ENCODE results near the gene LMNTD1. TPM values are rescaled to one million over a fixed set of nuclear protein-coding genes. Genes with fewer than 3 reads are reported as not detected.
A peak's percentile ranks its signal among the peaks of the same experiment; 100 is the strongest.

Gene LMNTD1
- total RNA-seq, 1 donor from 2014 or later: not detected

GRCh38 chr12:25584596-25584995, 31.5 kb upstream of the LMNTD1 start:
- Mint-ChIP-seq H3K27me3 (ENCODE audit: unreplicated experiment) (no peaks in the 10 kb centered on the region), H3K9me3 (ENCODE audit: unreplicated experiment) (peaks cover 12% of the 10 kb centered on the region), H3K4me3 (ENCODE audit: unreplicated experiment) (no peak overlapping the region), H3K27ac (ENCODE audit: unreplicated experiment) (peak overlapping the region; percentile 56), H3K36me3 (ENCODE audit: unreplicated experiment) (no peaks in the 10 kb centered on the region), H3K4me1 (ENCODE audit: unreplicated experiment) (peaks cover 17% of the 10 kb centered on the region)
- no peak for TF ChIP-seq CTCF (IDR thresholded peaks at IDR 0.05)
- no peak for DNase-seq (ENCODE audit: extremely low spot score, unreplicated experiment)

DNA sequence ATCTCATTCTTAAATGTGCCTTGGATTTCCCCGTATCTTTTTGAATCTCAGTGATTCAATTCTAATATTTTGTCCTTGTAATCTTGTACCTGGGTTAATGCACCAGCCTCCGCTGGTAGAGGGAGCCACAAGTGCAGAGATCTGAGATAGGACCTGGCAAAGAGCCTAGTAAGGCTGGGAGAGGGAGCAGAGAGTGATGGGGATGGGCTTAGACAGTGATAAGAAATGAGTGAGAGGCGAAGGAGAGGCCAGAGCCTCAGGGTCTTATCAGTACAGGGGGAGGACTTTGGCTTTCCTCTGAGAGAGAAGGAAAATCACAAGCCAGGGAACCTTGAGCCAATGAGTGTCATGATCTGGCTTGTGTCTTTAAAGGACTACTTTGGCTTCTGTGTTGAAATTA, 30.5 kb upstream of the LMNTD1 start:
- no peak overlapping the region for H3K4me3 Mint-ChIP-seq (ENCODE audit: unreplicated experiment)
- TF ChIP-seq CTCF (IDR thresholded peaks at IDR 0.05): no peak
- DNase-seq (ENCODE audit: extremely low spot score, unreplicated experiment): no peak

DNA sequence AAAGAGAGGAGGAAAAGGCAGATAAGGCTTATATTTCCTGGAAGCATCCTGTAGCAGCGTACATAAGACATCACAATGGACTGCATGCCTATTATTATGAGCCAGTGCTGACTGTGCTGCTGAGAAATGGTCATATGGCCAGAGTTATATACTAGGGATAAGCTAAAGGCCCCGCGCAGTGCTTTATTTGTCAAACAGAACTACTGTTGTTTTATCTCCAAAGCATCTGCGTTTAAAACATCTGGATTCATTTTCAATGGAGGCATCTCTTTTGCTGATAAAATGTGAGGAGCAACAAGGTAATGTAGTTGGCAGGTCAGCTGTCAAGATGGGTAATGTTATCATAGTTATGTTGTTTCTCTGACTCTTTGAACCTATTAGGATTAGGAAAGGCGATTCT, 28.0 kb upstream of the LMNTD1 start:
- no peaks in the 10 kb centered on the region for H3K36me3 Mint-ChIP-seq (ENCODE audit: unreplicated experiment)

More for the DNA sequence above, 30.5 kb upstream of the LMNTD1 start:
- Mint-ChIP-seq H3K4me1 (ENCODE audit: unreplicated experiment) (peaks cover 17% of the 10 kb centered on the region), H3K27me3 (ENCODE audit: unreplicated experiment) (no peaks in the 10 kb centered on the region), H3K9me3 (ENCODE audit: unreplicated experiment) (peaks cover 10% of the 10 kb centered on the region), H3K36me3 (ENCODE audit: unreplicated experiment) (no peaks in the 10 kb centered on the region), H3K27ac (ENCODE audit: unreplicated experiment) (no peak overlapping the region)

DNA sequence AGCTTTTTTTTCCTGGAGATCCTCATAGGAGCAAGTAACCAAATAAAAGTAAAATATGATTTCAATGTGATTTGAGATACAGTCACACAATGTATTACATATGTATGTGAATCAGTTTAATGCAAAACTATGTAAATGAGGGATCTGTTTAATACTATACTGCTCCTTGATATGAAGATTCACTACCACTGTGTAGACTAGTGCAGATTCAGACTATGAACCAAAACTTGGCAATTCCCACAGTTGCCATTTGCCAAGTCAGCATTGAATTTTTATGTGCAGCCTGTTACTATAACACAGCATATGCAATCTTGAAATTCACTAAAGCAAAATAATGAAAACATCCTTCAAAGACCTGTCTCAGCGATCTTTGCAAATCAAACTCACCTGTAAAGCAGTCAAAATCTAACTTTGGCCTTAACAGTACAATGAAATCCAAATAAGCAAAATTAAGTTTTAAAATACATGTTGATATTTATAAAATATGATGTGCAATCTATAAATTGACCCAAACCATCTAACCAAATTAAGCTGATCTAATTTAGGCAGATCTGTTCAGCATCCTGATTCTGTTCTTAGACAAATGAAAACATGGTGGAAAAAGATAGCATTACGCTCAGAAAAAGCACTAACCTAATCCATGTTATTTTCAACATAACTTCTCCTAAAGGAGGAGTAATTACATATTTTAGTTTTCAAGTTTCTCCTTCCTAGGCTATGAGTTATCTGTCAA, 25.5 kb upstream of the LMNTD1 start:
- H3K27ac Mint-ChIP-seq (ENCODE audit: unreplicated experiment): no peak overlapping the region
- DNase-seq (ENCODE audit: extremely low spot score, unreplicated experiment): no peak
- H3K36me3 Mint-ChIP-seq (ENCODE audit: unreplicated experiment): no peaks in the 10 kb centered on the region
- no peak for TF ChIP-seq CTCF (IDR thresholded peaks at IDR 0.05)
- no peaks in the 10 kb centered on the region for H3K27me3 Mint-ChIP-seq (ENCODE audit: unreplicated experiment)
- H3K9me3 Mint-ChIP-seq (ENCODE audit: unreplicated experiment): no peaks in the 10 kb centered on the region
- H3K4me3 Mint-ChIP-seq (ENCODE audit: unreplicated experiment): no peak overlapping the region
- H3K4me1 Mint-ChIP-seq (ENCODE audit: unreplicated experiment): no peaks in the 10 kb centered on the region

More for the DNA sequence above, 28.0 kb upstream of the LMNTD1 start:
- Mint-ChIP-seq H3K4me3 (ENCODE audit: unreplicated experiment) (no peak overlapping the region), H3K9me3 (ENCODE audit: unreplicated experiment) (no peaks in the 10 kb centered on the region), H3K4me1 (ENCODE audit: unreplicated experiment) (peaks cover 14% of the 10 kb centered on the region), H3K27ac (ENCODE audit: unreplicated experiment) (no peak overlapping the region), H3K27me3 (ENCODE audit: unreplicated experiment) (no peaks in the 10 kb centered on the region)
- TF ChIP-seq CTCF (IDR thresholded peaks at IDR 0.05): no peak
- no peak for DNase-seq (ENCODE audit: extremely low spot score, unreplicated experiment)

- Mint-ChIP-seq H3K27ac (ENCODE audit: unreplicated experiment) (no peak overlapping the region), H3K9me3 (ENCODE audit: unreplicated experiment) (no peaks in the 10 kb centered on the region), H3K4me1 (ENCODE audit: unreplicated experiment) (no peaks in the 10 kb centered on the region), H3K27me3 (ENCODE audit: unreplicated experiment) (no peaks in the 10 kb centered on the region), H3K36me3 (ENCODE audit: unreplicated experiment) (no peaks in the 10 kb centered on the region), H3K4me3 (ENCODE audit: unreplicated experiment) (no peak overlapping the region)
- DNase-seq (ENCODE audit: extremely low spot score, unreplicated experiment): no peak
- TF ChIP-seq CTCF (IDR thresholded peaks at IDR 0.05): no peak
These were observed 21.7 kb upstream of the LMNTD1 start for GRCh38 chr12:25574761-25575160.
